EL (cell line): ENCODE results near the gene C17orf107.
"Not testable (repeated sequence)": the region's sequence is repeated elsewhere in the genome, so short reads cannot be mapped to it uniquely, and the experiment has no call there.

Experiments used
- DNase-seq: peaks from one replicate; pipeline ENCODE4 v3.0.0-alpha.2; 2016

The C17orf107 gene

GRCh38 chr17:4901108-4901647 is 1.8 kb downstream of the C17orf107 start:
- no peak for DNase-seq

GRCh38 chr17:4901648-4902344 is 2.5 kb downstream of the C17orf107 start:
- DNase-seq = no peak

- no peak for DNase-seq
These were observed 3.2 kb downstream of the C17orf107 start for GRCh38 chr17:4902540-4902939.

GRCh38 chr17:4903051-4903818 is 3.9 kb downstream of the C17orf107 start, which contains the start of gene CHRNE:
TSS of gene CHRNE (minus strand) at chr17:4903098. CDS start at chr17:4903063, 35 bp downstream.
- DNase-seq = peak; percentile 72

- DNase-seq = not testable (repeated sequence)
These were observed 7.3 kb downstream of the C17orf107 start for GRCh38 chr17:4906642-4907041.

- DNase-seq = peak; percentile 52
These were observed 9.0 kb downstream of the C17orf107 start for GRCh38 chr17:4908301-4908700.

GRCh38 chr17:4908711-4909496 is 9.6 kb downstream of the C17orf107 start:
- DNase-seq = peak; percentile 95

GRCh38 chr17:4913994-4914393 is 14.7 kb downstream of the C17orf107 start:
- peak; percentile 29 for DNase-seq

- DNase-seq = not testable (repeated sequence)
These were observed 15.2 kb downstream of the C17orf107 start for GRCh38 chr17:4914551-4914950.

GRCh38 chr17:4919511-4920047 is 20.2 kb downstream of the C17orf107 start:
- no peak for DNase-seq

- DNase-seq = peak; percentile 28
These were observed 21.2 kb downstream of the C17orf107 start for GRCh38 chr17:4920351-4921048.

GRCh38 chr17:4921320-4921719 is 22.0 kb downstream of the C17orf107 start:
- no peak for DNase-seq

- DNase-seq = not testable (repeated sequence)
These were observed 27.4 kb downstream of the C17orf107 start for GRCh38 chr17:4926577-4927335.

- no peak for DNase-seq
These were observed 29.5 kb downstream of the C17orf107 start for GRCh38 chr17:4928881-4929280.

GRCh38 chr17:4931963-4932362 is 32.6 kb downstream of the C17orf107 start, which contains the start of gene GP1BA:
TSS of gene GP1BA (plus strand) at chr17:4932277. CDS start at chr17:4932605, 328 bp downstream.
- no peak for DNase-seq

- no peak for DNase-seq
These were observed 33.4 kb downstream of the C17orf107 start for GRCh38 chr17:4932756-4933155.

GRCh38 chr17:4933646-4934045 is 34.3 kb downstream of the C17orf107 start:
- no peak for DNase-seq

- DNase-seq = peak; percentile 58
These were observed 35.0 kb downstream of the C17orf107 start for GRCh38 chr17:4934173-4934979.

GRCh38 chr17:4935650-4936049 is 36.3 kb downstream of the C17orf107 start:
- DNase-seq = no peak

GRCh38 chr17:4936436-4936835 is 37.1 kb downstream of the C17orf107 start:
- DNase-seq = no peak
